K562 (cell line): ENCODE measurements around the gene SF3B4. TPM values are rescaled to one million over a fixed set of nuclear protein-coding genes. Genes with fewer than 3 reads are reported as not detected.

Source experiments
- ARID2 ChIP-seq: fragments of 450-650 bp; IDR thresholded peaks from 2 replicates; pipeline ENCODE4 v1.6.1; 2017; ENCODE audit warnings: antibody characterized with exemption, mild to moderate bottlenecking
- ATF1 ChIP-seq, 2 experiments: fragments of 450-650 bp in 1 of 2; IDR thresholded peaks; 2 replicates each; pipeline ENCODE4 v1.6.1; 2016; ENCODE audit warnings: missing compliant biosample characterization in 1 of 2, missing genetic modification characterization in 1 of 2
- CBX3 ChIP-seq, 2 experiments: IDR thresholded peaks; 1 replicate in 1 of 2; 2 replicates in 1 of 2; pipeline ENCODE4 v1.6.1; 2012; ENCODE audit warnings: inconsistent platforms in 2 of 2, low read length in 2 of 2, borderline replicate concordance in 1 of 2, control low read depth in 1 of 2
- CHD1 ChIP-seq: fragments of 200-600 bp; sonication (generic); IDR thresholded peaks from one replicate; pipeline ENCODE4 v1.6.1; 2012; ENCODE audit warnings: mild to moderate bottlenecking, moderate library complexity, low read length, inconsistent platforms
- CHD2 ChIP-seq: IDR thresholded peaks from 2 replicates; pipeline ENCODE4 v1.6.1; 2011; ENCODE audit warnings: low read depth, low read length
- EP400 ChIP-seq: fragments of 450-650 bp; IDR thresholded peaks from 2 replicates; pipeline ENCODE4 v1.6.1; 2017; ENCODE audit warnings: antibody characterized with exemption, mild to moderate bottlenecking, moderate library complexity
- GTF2E2 ChIP-seq: fragments of 200-800 bp; sonication (Bioruptor generic); IDR thresholded peaks from 2 replicates; pipeline ENCODE4 v1.6.1; 2016; ENCODE audit warnings: missing genetic modification characterization, missing compliant biosample characterization
- HDAC2 ChIP-seq: fragments of 450-650 bp; IDR thresholded peaks from 2 replicates; pipeline ENCODE4 v1.6.1; 2016; ENCODE audit warnings: mild to moderate bottlenecking
- JUND ChIP-seq, 2 experiments: IDR thresholded peaks; 2 replicates in 1 of 2; 3 replicates in 1 of 2; pipeline ENCODE4 v1.6.1; 2011; ENCODE audit warnings: borderline replicate concordance in 2 of 2, low read depth in 2 of 2, low read length in 2 of 2, improper control_type of control experiment in 1 of 2, missing biosample characterization in 1 of 2, missing genetic modification characterization in 1 of 2, missing genetic modification reagents in 1 of 2
- LEF1 ChIP-seq: fragments of 450-650 bp; IDR thresholded peaks from 2 replicates; pipeline ENCODE4 v1.6.1; 2016; ENCODE audit warnings: mild to moderate bottlenecking
- MCM7 ChIP-seq, 2 experiments: fragments of 450-650 bp; IDR thresholded peaks; 2 replicates each; pipeline ENCODE4 v1.6.1; 2016 to 2018
- MEF2A ChIP-seq: IDR thresholded peaks from 2 replicates; pipeline ENCODE4 v1.6.1; 2011; ENCODE audit warnings: low read depth, mild to moderate bottlenecking, low read length, moderate library complexity; ENCODE audit not compliant: control insufficient read depth
- MEF2D ChIP-seq: conservative IDR thresholded peaks from 2 replicates; pipeline ENCODE4 v1.6.1; 2016; ENCODE audit warnings: low read depth, missing genetic modification characterization, missing compliant biosample characterization
- NCOA2 ChIP-seq, 2 experiments: fragments of 450-650 bp; IDR thresholded peaks; 2 replicates each; pipeline ENCODE4 v1.6.1; 2018; ENCODE audit warnings: mild to moderate bottlenecking in 2 of 2, moderate library complexity in 1 of 2; ENCODE audit not compliant: partially characterized antibody in 2 of 2
- NCOR1 ChIP-seq: fragments of 450-650 bp; IDR thresholded peaks from 2 replicates; pipeline ENCODE4 v1.6.1; 2016; ENCODE audit warnings: mild to moderate bottlenecking, moderate library complexity
- NKRF ChIP-seq: fragments of 450-650 bp; IDR thresholded peaks from 2 replicates; pipeline ENCODE4 v1.6.1; 2016; ENCODE audit warnings: borderline replicate concordance
- PHB ChIP-seq: fragments of 250-450 bp; sonication (Bioruptor Pico); IDR thresholded peaks from 2 replicates; pipeline ENCODE4 v1.5.0; 2021
- SIN3A ChIP-seq, 2 experiments: fragments of 150-350 bp in 1 of 2; IDR thresholded peaks; 2 replicates each; pipeline ENCODE4 v1.6.1; 2011 to 2016; ENCODE audit warnings: borderline replicate concordance in 2 of 2, low read depth in 2 of 2, low read length in 2 of 2, mild to moderate bottlenecking in 2 of 2, moderate library complexity in 2 of 2; ENCODE audit not compliant: control insufficient read depth in 1 of 2
- SMARCA5 ChIP-seq: fragments of 450-650 bp; IDR thresholded peaks from 2 replicates; pipeline ENCODE4 v1.6.1; 2016
- SMC3 ChIP-seq: conservative IDR thresholded peaks from 2 replicates; pipeline ENCODE4 v1.6.1; 2011; ENCODE audit warnings: low read depth, low read length, improper control_type of control experiment; ENCODE audit not compliant: insufficient read depth
- SNIP1 ChIP-seq: fragments of 450-650 bp; IDR thresholded peaks from 2 replicates; pipeline ENCODE4 v1.7.1; 2017; ENCODE audit warnings: low read depth, mild to moderate bottlenecking
- SUPT5H ChIP-seq: fragments of 450-650 bp; IDR thresholded peaks from 2 replicates; pipeline ENCODE4 v1.6.1; 2016
- TAF7 ChIP-seq: fragments of 450-650 bp; IDR thresholded peaks from 2 replicates; pipeline ENCODE4 v1.6.1; 2016; ENCODE audit warnings: missing genetic modification characterization, missing compliant biosample characterization
- TAF9B ChIP-seq: fragments of 450-650 bp; IDR thresholded peaks from 2 replicates; pipeline ENCODE4 v1.6.1; 2018; ENCODE audit warnings: mild to moderate bottlenecking; ENCODE audit not compliant: partially characterized antibody
- YY1 ChIP-seq, 3 experiments: IDR thresholded peaks; 2 replicates each; pipeline ENCODE4 v1.6.1; 2011; ENCODE audit warnings: low read length in 2 of 3, mild to moderate bottlenecking in 2 of 3, moderate library complexity in 2 of 3, borderline replicate concordance in 1 of 3, control low read depth in 1 of 3, low read depth in 1 of 3; ENCODE audit not compliant: insufficient read depth in 3 of 3, insufficient replicate concordance in 2 of 3, control insufficient read depth in 1 of 3, insufficient read length in 1 of 3; ENCODE audit errors: extremely low read depth in 1 of 3
- ZKSCAN3 ChIP-seq: fragments of 250-450 bp; sonication (Bioruptor Pico); IDR thresholded peaks from 2 replicates; pipeline ENCODE4 v1.4.0; 2020
- ZNF644 ChIP-seq: fragments of 200-800 bp; sonication (Bioruptor generic); IDR thresholded peaks from 2 replicates; pipeline ENCODE4 v1.6.1; 2016; ENCODE audit warnings: low read depth, missing genetic modification characterization, missing compliant biosample characterization
- polyA plus RNA-seq, 8 experiments: library from polyadenylated mRNA; depleted of rRNA in 4 of 8; stranded (reverse) in 5 of 8; unstranded in 3 of 8; fragments of >200 nt; fragmentation: Nextera tagmentation in 2 of 8; fragmentation: Illumina TruSeq in 1 of 8; extraction: Ambion mirVana in 2 of 8; extraction: Trizol in 1 of 8; gene quantifications; 2 replicates each; pipeline versions ENCODE4 v1.2.1 to v1.2.3, GENCODE V29; 2011 to 2014; ENCODE audit warnings: inconsistent platforms in 1 of 8, missing spikeins in 1 of 8
- total RNA-seq, 7 experiments: library from RNA; depleted of rRNA in 6 of 7; stranded (reverse); fragments of >200 nt in 6 of 7; fragmentation: Illumina TruSeq in 2 of 7; extraction: Trizol in 2 of 7; gene quantifications; 2 replicates each; pipeline versions ENCODE4 v1.2.1 to v1.2.3, GENCODE V29; 2011 to 2021; ENCODE audit warnings: low replicate concordance in 1 of 7

SF3B4 gene
- total and polyA plus RNA-seq, 9 of the 15 experiments (the other 6 are each of a cell fraction or from before 2014, with no cell fraction given), result 3.0 to 88.0 (median 26.1) TPM

GRCh38 chr1:149888247-149888998 lies 39.2 kb downstream of the SF3B4 start (continued):
- TF ChIP-seq YY1 (IDR thresholded peaks at IDR 0.05; ENCODE audit: borderline replicate concordance in 1 of 3, control insufficient read depth in 1 of 3, extremely low read depth in 1 of 3, insufficient read depth in 3 of 3, insufficient read length in 1 of 3, insufficient replicate concordance in 2 of 3, low read depth in 1 of 3, low read length in 2 of 3) (peak; percentile 44 to 90 (median 79)), ARID2 (peak; percentile 56; the same call in 1 of the 2 replicates), HDAC2 (0 out of 2 replicates have a peak, but pooled peaks have one; percentile 35), SMC3 (peak; percentile 44; the same call in 1 of the 2 replicates), PHB (CRISPR knock-in tag) (no peak), SIN3A (IDR thresholded peaks at IDR 0.05; ENCODE audit: borderline replicate concordance in 2 of 2, control insufficient read depth in 1 of 2, low read depth in 2 of 2, low read length in 2 of 2) (peak in 1 of 2 experiments; percentile 34; a peak in 2 of 4 replicates), SNIP1 (0 out of 2 replicates have a peak, but pooled peaks have one; percentile 34), ZNF644 (peak; percentile 77), GTF2E2 (peak; percentile 91), NCOA2 (IDR thresholded peaks at IDR 0.05; ENCODE audit: partially characterized antibody in 2 of 2) (no peak), EP400 (peak; percentile 78), LEF1 (peak; percentile 71; the same call in 1 of the 2 replicates), TAF9B (peak; percentile 67), MCM7 (IDR thresholded peaks at IDR 0.05) (0 out of 4 replicates have a peak, but pooled peaks of 1 of the 2 experiments have one; percentile 40), MEF2D (0 out of 2 replicates have a peak, but pooled peaks have one; percentile 32), ZKSCAN3 (CRISPR knock-in tag) (no peak), CHD2 (peak; percentile 69), CHD1 (no peak), SMARCA5 (peak; percentile 89; the same call in 1 of the 2 replicates), SUPT5H (peak; percentile 58; the same call in 1 of the 2 replicates), CBX3 (IDR thresholded peaks at IDR 0.05; ENCODE audit: borderline replicate concordance in 1 of 2, low read length in 2 of 2) (peak in 1 of 2 experiments; percentile 16; a peak in 1 of 3 replicates), MEF2A (0 out of 2 replicates have a peak, but pooled peaks have one; percentile 12), JUND (IDR thresholded peaks at IDR 0.05; ENCODE audit: borderline replicate concordance, low read depth, low read length) (peak; percentile 51), JUND (tag; IDR thresholded peaks at IDR 0.05; ENCODE audit: borderline replicate concordance, low read depth, low read length) (no peak; the same call in 2 of the 3 replicates), NCOR1 (peak; percentile 45), NKRF (0 out of 2 replicates have a peak, but pooled peaks have one; percentile 40), ATF1 (CRISPR knock-in tag; IDR thresholded peaks at IDR 0.05) (no peak), ATF1 (tag; IDR thresholded peaks at IDR 0.05) (peak; percentile 73), TAF7 (tag) (peak; percentile 87)
